LNCAP (cell line): ENCODE results near the gene CCSER1.

Experiments used
- TF ChIP-seq, protein P1 (sequence below): fragments of 450-650 bp; IDR thresholded peaks from 2 replicates; pipeline ENCODE4 v1.5.1; 2017; ENCODE audit warnings: mild to moderate bottlenecking

The CCSER1 gene

GRCh38 chr4:90977726-90978125, 850.5 kb downstream of the CCSER1 start:
- TF ChIP-seq, protein P1, sequence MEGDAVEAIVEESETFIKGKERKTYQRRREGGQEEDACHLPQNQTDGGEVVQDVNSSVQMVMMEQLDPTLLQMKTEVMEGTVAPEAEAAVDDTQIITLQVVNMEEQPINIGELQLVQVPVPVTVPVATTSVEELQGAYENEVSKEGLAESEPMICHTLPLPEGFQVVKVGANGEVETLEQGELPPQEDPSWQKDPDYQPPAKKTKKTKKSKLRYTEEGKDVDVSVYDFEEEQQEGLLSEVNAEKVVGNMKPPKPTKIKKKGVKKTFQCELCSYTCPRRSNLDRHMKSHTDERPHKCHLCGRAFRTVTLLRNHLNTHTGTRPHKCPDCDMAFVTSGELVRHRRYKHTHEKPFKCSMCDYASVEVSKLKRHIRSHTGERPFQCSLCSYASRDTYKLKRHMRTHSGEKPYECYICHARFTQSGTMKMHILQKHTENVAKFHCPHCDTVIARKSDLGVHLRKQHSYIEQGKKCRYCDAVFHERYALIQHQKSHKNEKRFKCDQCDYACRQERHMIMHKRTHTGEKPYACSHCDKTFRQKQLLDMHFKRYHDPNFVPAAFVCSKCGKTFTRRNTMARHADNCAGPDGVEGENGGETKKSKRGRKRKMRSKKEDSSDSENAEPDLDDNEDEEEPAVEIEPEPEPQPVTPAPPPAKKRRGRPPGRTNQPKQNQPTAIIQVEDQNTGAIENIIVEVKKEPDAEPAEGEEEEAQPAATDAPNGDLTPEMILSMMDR: no peak

DNA sequence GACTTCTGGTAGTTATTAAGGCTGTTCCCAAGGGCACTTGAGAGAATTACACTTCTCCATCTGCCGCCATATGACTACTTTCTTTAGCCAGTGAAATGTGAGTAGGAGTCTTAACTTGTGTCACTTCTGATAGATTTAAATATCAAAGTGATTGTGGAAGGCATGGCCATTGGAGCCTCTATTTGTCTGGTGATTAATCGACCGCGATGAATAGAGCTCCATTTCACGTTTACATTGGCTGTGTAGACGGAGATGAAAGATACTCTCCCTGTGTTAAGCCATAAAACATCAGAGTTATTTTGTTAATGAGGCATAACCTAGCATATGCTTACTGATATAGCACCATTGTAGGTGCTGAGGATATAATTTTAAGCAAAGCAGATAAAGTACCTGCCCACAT, 852.4 kb downstream of the CCSER1 start:
- TF ChIP-seq, protein P1: no peak

- TF ChIP-seq, protein P1: no peak
Measured at GRCh38 chr4:90982813-90983212, 855.6 kb downstream of the CCSER1 start.

DNA sequence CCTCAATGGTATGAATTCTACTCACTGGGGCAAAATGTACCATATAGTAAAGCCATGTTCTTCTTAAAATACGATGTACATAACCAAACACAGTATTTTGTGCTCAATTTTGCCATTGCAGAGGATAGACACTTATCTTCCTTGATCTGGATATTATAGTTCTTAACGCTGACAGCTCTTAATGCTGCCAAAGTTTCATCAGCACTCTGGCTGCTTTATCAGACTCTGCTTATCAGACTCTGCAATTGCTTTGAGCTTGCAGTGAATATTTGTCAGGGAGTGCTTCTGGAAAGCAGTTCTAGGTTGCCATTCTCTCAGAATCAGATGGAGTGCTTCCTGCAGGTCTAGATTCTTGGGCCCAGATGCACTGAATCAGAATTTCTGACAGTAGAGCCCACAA, 863.1 kb downstream of the CCSER1 start:
- TF ChIP-seq, protein P1: no peak

DNA sequence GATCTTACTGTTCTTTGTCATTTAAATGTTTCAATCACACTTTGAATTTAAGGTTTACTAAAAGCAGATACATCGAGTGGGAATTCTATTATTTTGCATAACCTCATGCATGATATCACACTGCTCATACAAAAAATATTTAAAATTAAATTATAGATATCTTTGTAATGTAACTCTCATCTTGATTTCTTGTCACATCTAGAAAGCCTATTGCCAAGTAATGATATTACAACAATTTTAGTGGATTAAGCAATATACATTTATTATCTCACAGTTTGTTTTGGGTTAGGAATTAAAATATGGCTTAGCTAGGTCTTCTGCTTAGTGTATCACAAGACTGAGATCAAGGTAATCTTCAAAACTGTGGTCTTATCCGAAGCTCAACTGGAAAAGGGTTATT, 865.0 kb downstream of the CCSER1 start:
- TF ChIP-seq, protein P1: no peak

- TF ChIP-seq, protein P1: no peak
Measured at GRCh38 chr4:90994851-90995574, 867.8 kb downstream of the CCSER1 start.

GRCh38 chr4:90995996-90996395, 868.8 kb downstream of the CCSER1 start:
- TF ChIP-seq, protein P1: no peak

DNA sequence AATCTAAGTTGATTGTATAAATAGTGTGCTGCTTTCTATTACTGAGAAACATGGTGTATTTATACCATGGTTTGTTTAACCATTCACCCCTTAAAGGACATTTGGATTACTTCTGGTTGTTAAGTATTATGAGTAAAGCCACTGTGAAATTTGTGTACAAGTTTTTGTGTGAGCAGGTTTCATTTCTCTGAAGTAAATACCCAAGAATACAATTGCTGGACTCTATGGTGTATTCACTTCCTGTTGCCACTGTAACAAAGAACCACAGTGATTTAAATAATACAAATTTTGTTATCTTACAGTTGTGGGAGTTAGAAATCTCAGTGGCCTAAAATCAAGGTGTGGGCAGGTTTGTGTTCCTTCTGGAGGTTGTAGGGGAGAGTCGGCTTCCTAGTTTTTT, 869.6 kb downstream of the CCSER1 start:
- TF ChIP-seq, protein P1: no peak
